Effector memory CD4-positive, alpha-beta T cell (primary cell): ENCODE measurements around the gene HMX3.

Source experiments
- DNase-seq, 3 donors: peaks; one replicate each; pipeline ENCODE4 v3.0.0-alpha.2; 2020
- H3K27ac ChIP-seq: 2 replicates; pipeline ENCODE4 v1.7.0; 2013; ENCODE audit warnings: mild to moderate bottlenecking, low read length, moderate library complexity; ENCODE audit not compliant: insufficient read depth, poor library complexity, severe bottlenecking
- H3K27me3 ChIP-seq: replicated peaks from 2 replicates; pipeline ENCODE4 v1.7.0; 2013; ENCODE audit warnings: mild to moderate bottlenecking, low read length; ENCODE audit not compliant: insufficient read depth, control insufficient read depth, poor library complexity, severe bottlenecking
- H3K36me3 ChIP-seq: 2 replicates; pipeline ENCODE4 v1.7.0; 2013; ENCODE audit warnings: mild to moderate bottlenecking, low read length, moderate library complexity; ENCODE audit not compliant: control insufficient read depth, insufficient read depth
- H3K4me1 ChIP-seq: 2 replicates; pipeline ENCODE4 v1.7.0; 2013; ENCODE audit warnings: low read length, mild to moderate bottlenecking; ENCODE audit not compliant: control insufficient read depth, insufficient read depth, poor library complexity, severe bottlenecking
- H3K4me3 ChIP-seq: 2 replicates; pipeline ENCODE4 v1.7.0; 2013; ENCODE audit warnings: low read length, low read depth, mild to moderate bottlenecking; ENCODE audit not compliant: insufficient read depth, poor library complexity, severe bottlenecking
- H3K9me3 ChIP-seq: 2 replicates; pipeline ENCODE4 v1.7.0; 2013; ENCODE audit warnings: mild to moderate bottlenecking, low read length, moderate library complexity; ENCODE audit not compliant: control insufficient read depth
- total RNA-seq, 3 donors: gene quantifications; one replicate each; lab custom pipeline; 2026; lab: John Stamatoyannopoulos, UW

HMX3 gene
- 0 to 0.26 (median 0.19) reads per million in 3 donors for total RNA-seq

- Histone ChIP-seq H3K27me3 (peaks cover 86% of the 10 kb centered on the region), H3K36me3 (no peaks in the 10 kb centered on the region), H3K4me1 (peaks cover 61% of the 10 kb centered on the region), H3K27ac (no peak within 1 kb of the TSS), H3K9me3 (no peaks in the 10 kb centered on the region), H3K4me3 (peak within 1 kb of the TSS; percentile 68)
- peak in 1 of 3 donors; percentile 18 for DNase-seq
These were observed at the start of gene HMX3 for GRCh38 chr10:123135415-123136141. Gene HMX3, plus strand, starts transcription at chr10:123135970. Its CDS starts 81 bp downstream, at chr10:123136051.

- Histone ChIP-seq H3K9me3 (no peaks in the 10 kb centered on the region), H3K27me3 (no peaks in the 10 kb centered on the region), H3K36me3 (no peaks in the 10 kb centered on the region), H3K4me1 (no peaks in the 10 kb centered on the region), H3K4me3 (no peak overlapping the region), H3K27ac (no peak overlapping the region)
- DNase-seq = no peak
These were observed 49.5 kb upstream of the HMX3 start for GRCh38 chr10:123086281-123086680.

- Histone ChIP-seq H3K4me1 (no peaks in the 10 kb centered on the region), H3K36me3 (no peaks in the 10 kb centered on the region), H3K9me3 (no peaks in the 10 kb centered on the region), H3K4me3 (no peak overlapping the region), H3K27ac (no peak overlapping the region), H3K27me3 (no peaks in the 10 kb centered on the region)
- no peak for DNase-seq
These were observed 48.4 kb upstream of the HMX3 start for GRCh38 chr10:123087348-123087747.

- Histone ChIP-seq H3K9me3 (no peaks in the 10 kb centered on the region), H3K27me3 (no peaks in the 10 kb centered on the region), H3K4me3 (no peak overlapping the region), H3K36me3 (no peaks in the 10 kb centered on the region), H3K27ac (no peak overlapping the region), H3K4me1 (no peaks in the 10 kb centered on the region)
- no peak for DNase-seq
These were observed 48.0 kb upstream of the HMX3 start for GRCh38 chr10:123087786-123088185.

GRCh38 chr10:123092635-123093414, 42.9 kb upstream of the HMX3 start:
- Histone ChIP-seq H3K27me3 (no peaks in the 10 kb centered on the region), H3K4me3 (no peak overlapping the region)
- no peak for DNase-seq

GRCh38 chr10:123093489-123093888, 42.3 kb upstream of the HMX3 start:
- no peaks in the 10 kb centered on the region for H3K36me3 ChIP-seq
- no peak overlapping the region for H3K27ac ChIP-seq
- H3K27me3 ChIP-seq = no peaks in the 10 kb centered on the region
- DNase-seq = no peak
- no peaks in the 10 kb centered on the region for H3K4me1 ChIP-seq
- no peak overlapping the region for H3K4me3 ChIP-seq
- no peaks in the 10 kb centered on the region for H3K9me3 ChIP-seq

More at GRCh38 chr10:123092635-123093414, 42.9 kb upstream of the HMX3 start:
- Histone ChIP-seq H3K27ac (no peak overlapping the region), H3K9me3 (no peaks in the 10 kb centered on the region), H3K4me1 (no peaks in the 10 kb centered on the region), H3K36me3 (no peaks in the 10 kb centered on the region)

GRCh38 chr10:123096452-123096851, 39.3 kb upstream of the HMX3 start:
- Histone ChIP-seq H3K9me3 (no peaks in the 10 kb centered on the region), H3K27ac (no peak overlapping the region), H3K36me3 (no peaks in the 10 kb centered on the region), H3K4me1 (no peaks in the 10 kb centered on the region), H3K27me3 (no peaks in the 10 kb centered on the region), H3K4me3 (no peak overlapping the region)
- DNase-seq = no peak

GRCh38 chr10:123097039-123097438, 38.7 kb upstream of the HMX3 start:
- Histone ChIP-seq H3K27ac (no peak overlapping the region), H3K9me3 (no peaks in the 10 kb centered on the region)

GRCh38 chr10:123100030-123100762, 35.6 kb upstream of the HMX3 start:
- Histone ChIP-seq H3K36me3 (no peaks in the 10 kb centered on the region), H3K27me3 (no peaks in the 10 kb centered on the region), H3K27ac (no peak overlapping the region), H3K9me3 (no peaks in the 10 kb centered on the region), H3K4me1 (no peaks in the 10 kb centered on the region), H3K4me3 (no peak overlapping the region)
- no peak for DNase-seq

More at GRCh38 chr10:123097039-123097438, 38.7 kb upstream of the HMX3 start:
- DNase-seq = no peak
- Histone ChIP-seq H3K4me3 (no peak overlapping the region), H3K36me3 (no peaks in the 10 kb centered on the region), H3K4me1 (no peaks in the 10 kb centered on the region), H3K27me3 (no peaks in the 10 kb centered on the region)
